Stimulated activated naive CD8-positive, alpha-beta T cell treated with anti-CD3 and anti-CD28 coated beads, Interleukin-15, Interleukin-2, amounts not matched to agents 100 U/mL and 50 U/mL, for 24 hours (primary cell): ENCODE measurements around the gene OPCML.

Source experiments
- ATAC-seq: fragments of 150-1000 bp; cut with Tn5 transposase; one replicate; pipeline ENCODE4 v1.10.0; 2021
- DNase-seq: peaks from one replicate; pipeline ENCODE4 v3.0.0; 2021

OPCML gene

DNA sequence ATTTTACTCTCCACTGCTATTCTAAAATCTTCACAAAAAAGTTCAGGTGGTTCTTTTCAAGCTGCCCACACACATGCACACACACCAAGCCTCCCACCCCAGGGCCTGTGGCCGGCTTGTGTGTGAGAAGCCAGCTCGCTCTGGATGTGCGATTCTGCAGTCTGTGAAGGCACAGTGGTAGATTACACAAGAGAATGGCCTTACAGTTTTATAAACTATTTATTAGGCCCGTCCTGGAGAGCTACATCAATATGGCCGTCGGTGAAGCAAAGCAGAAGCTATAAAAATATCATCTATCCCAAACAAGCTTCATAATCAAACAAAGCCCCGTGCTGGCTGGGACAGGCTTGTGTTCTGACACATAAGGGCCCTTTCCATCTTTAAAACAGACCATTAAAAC, 240.5 kb downstream of the OPCML start:
- DNase-seq (no peak), ATAC-seq (no peak)

DNA sequence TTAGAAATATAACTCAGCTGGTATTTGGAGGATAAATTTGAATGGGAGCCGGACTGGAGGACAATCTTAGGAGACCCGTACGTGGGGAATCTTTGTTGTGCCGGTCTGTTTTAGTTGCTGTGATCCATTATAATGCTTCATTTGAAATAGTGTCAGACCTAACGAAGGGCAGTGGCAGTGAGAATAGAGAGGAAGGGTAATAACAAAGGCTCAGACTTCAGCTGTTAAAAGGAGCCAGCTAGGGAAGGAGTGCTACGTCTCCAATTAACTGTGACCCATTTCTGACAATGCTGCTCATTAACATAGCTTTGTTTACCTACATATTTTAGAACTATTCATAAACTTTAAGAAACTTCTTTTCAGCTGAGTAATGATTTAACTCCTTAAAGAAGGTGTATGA, 246.9 kb downstream of the OPCML start:
- no peak for DNase-seq
- no peak for ATAC-seq

DNA sequence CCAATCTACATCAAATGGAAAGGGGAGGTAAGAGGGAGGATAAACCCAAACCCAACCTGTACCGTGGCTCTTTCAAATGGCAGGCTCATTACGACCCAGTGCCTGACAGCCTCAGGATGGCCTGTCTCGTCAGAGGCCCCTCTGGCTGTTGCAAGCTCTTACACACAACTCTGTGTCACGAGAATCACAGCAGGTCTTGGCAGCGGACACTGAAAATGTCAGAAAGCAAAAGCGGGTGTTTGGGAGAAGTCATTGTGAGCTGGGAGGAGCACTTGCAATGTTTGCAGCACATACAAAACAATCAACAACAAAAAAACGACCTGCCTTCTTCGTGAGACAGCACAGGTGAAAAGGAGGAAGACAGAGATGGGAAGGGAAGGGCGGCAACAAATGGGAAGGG, 248.1 kb downstream of the OPCML start:
- no peak for DNase-seq
- ATAC-seq, result no peak

DNA sequence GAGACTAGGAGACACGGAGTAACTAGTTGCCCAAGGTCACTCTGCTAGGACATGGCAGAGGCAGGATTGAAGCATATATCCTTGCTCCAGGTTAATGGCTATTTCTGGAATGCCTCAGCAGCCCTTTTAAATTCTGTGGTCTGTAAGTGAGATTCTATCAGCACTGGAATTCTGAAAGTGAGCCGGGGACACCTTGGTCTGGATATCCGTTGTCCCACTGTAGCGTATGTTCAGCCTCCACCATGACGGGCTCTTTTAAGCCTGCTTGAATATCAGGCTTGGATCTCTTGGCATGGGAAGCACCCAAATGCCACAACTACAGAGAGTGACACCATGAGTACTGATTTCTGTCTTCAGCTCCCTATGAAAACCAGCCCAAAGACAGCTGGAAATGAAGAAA, 254.4 kb downstream of the OPCML start:
- no peak for ATAC-seq
- no peak for DNase-seq

DNA sequence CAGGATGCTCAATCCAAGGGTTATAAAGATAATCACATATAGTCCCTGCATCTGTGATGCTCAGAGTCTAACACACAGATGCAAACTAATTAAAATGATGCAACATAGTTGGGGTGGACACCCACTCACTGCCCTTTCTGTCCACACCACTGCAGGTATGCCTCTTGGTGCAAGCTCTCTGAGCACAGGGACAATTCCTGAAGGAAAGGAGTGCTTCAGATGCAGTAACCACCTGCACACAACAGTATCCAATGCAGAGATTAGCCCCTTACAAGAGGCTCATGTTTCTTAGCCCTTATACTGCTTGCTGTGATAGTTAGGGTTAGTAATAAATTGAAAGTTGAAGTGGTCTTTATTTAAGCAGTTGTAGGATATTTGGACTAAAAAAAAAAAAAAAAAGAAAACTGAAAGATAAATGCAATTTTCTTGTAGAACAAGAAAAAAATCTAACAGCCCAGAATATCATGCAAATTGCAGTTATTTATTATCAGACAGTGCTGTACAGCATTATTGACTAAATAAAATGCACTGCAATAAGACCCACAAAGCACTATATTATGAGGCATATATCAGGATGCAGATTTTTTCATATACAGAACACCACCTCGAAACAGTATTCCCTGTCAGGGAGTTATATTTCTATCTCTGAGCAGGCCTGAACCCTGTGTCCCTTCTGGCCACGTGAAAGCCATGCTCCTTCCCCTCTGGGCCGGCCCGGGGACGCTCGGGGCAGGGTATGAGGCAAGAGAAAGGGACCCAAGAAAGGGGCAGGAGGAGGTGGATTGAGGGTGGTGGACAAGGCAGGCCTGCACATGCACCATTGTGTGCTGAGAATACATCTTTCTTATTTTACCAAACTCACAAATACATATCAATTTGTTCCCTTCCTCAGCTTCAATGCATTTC, 260.2 kb downstream of the OPCML start:
- ATAC-seq, result no peak
- no peak for DNase-seq

DNA sequence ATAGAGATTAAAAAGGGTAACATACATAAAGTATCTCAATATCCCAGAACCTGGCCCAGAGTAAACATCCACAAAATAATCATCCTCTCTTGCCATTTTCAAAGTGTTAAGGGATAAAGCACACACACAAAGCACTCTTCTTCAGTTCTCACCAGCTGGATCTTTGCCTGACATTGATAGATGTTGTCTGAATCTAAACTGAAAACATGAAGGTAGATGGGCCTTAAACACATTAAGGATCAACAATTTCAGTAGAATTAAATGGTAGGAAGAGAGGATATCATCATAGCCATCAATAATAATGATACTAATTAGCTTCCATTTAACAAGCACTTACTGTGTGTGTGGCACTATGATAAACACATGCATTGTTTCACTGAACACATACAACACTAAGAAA, 261.1 kb downstream of the OPCML start:
- DNase-seq (no peak), ATAC-seq (no peak)

DNA sequence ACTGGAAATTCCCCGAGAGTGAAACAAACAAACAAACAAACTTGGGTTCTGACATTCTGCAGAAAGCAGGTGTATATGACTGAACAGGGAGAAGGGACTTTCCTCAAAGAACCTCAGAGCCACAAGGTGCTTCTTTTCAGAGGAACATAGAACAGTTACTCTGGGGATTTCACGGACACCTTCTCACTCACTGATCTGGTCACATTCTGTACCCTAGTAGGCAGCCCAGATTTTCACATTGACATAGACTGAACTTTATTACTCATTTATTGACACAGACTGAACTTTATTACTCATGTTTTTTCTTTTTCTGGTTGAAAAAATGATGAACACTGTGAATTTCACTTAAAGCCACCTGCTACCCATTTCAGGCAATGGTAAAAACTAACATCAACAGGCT, 263.0 kb downstream of the OPCML start:
- no peak for DNase-seq
- ATAC-seq, result no peak

DNA sequence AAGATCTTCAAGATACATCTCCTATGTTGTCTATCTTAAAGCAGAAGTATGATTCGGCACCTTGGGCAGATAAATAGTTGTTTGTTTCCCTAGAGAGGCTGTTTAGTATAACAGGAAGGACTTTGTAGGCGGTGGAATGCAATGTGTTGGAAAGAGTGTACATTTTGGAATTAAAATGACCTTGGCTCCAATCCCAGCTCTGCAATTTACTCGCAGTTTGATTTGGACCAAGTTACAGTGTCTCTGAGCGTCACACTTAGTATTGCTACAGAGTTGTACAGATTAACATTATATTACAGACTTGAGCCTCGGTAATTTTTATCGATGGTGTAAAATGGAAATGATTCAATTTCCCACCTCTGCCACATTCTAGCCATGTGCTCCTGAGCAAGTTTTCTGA, 265.3 kb downstream of the OPCML start:
- ATAC-seq, result no peak

DNA sequence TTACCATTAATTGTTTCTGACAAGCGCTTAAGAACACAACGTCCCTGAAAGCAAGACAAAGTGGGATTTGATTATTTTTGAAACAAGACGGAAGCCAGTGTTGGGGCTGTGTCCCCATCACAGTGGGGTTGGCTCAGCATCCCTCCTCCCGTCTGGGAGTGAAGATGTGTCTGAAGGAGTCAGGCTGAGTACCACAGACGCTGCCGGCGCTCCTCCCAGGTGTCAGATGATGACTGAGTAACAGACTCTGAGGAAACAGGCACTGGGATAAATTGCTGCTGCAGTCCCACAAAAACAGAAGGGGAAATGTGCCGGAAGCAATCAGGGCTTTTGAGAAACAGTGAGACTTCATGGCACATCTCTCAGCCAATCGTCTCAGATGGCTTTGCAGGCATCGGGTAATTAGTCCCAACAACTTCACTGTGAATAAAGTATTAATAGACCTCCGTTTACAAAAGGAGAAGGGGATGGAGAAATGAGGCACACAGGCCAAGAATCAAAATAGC, 266.7 kb downstream of the OPCML start:
- no peak for DNase-seq
- ATAC-seq, result no peak

More for the DNA sequence above, 265.3 kb downstream of the OPCML start:
- DNase-seq, result no peak

DNA sequence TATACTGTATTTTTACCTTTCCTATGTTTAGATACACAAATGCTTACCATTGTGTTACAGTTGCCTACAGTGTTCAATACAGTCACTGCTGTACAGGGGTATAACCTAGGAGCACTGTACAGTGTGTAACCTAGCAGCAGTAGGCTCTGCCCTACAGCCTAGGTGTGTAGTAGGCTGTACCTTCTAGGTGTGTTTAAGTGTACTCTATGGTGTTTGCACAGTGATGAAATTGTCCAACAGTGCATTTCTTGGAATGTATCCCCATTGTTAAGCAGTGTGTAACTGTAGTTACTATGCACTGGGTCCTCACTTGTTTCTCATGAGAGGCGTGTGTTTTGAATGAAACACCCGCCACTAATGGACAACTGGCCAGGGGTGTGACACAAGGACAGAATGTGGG, 269.0 kb downstream of the OPCML start:
- DNase-seq (no peak), ATAC-seq (no peak)

DNA sequence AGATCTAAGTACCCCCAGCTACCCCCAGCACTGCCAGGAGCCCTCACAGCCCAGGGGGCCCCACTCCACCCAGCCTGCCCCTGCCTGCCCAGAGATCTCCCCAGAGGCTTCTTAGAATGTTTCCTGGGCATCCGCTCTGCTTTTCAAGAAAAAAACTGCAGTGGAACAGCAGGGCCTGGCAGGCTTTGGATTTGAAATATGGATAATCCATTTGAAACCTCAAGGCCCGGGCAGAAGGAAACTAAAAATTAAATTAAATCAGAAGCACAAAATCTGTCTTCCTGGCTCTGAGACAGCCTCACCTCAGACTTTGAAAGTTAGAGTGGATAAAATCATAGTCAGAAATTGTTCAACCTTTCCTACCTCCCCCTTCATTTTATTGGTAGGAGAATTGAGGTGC, 273.6 kb downstream of the OPCML start:
- DNase-seq (no peak), ATAC-seq (no peak)

DNA sequence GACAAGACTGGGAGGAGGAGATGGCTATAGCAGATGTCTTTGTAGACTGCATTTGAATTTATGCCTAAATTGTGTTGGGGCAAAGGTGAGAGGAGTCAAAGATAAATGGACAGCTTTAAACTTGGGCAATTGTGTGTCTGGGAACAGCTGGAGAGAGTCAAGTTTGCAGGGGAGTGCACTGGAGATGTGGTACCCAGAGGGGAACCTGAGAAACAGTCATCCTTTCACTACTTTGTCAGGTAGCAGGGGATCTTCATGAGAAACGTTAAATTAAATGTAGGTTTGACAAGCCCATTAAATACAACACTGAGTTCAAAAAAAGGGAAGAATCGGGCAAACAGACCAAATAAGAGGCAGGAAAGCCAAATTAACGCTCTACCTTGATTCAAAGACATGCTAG, 277.7 kb downstream of the OPCML start:
- no peak for ATAC-seq

DNA sequence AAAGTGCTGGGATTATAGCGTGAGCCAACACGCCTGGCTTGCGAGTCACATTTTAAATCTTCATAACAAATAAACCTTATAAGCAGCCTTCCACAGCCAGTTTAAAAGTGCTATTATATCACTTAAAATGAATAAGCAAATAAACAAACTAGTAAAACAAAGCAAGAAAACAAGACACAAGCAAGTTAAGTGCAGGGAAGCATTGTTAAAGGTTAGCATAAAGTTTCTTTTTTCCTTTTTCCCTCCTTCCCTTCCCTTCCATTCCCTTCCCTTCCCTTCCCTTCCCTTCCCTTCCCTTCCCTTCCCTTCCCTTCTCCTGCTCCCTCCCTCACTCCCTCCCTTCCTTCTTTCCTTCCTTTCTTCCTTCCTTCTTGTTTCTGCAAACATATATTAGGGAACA, 278.7 kb downstream of the OPCML start:
- no peak for DNase-seq

More for the DNA sequence above, 277.7 kb downstream of the OPCML start:
- no peak for DNase-seq

DNA sequence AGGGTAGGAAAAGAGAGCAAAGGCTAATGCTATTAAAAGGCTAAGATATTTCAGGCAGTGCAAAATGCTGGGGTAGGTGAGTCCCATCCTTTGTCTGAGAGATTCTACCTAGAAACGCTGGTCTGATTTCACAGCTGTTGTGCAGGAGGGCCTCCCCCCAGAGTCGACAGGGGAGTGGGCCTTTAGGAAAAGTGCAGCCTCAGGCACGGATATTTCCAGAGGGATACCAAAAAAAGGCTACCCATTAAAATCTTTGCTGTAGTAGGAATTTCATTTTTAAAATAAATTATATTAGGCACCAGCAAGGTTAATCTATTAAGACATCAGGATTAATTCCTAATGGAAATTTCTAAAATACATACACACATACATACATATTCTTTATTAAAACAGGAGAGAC, 280.5 kb downstream of the OPCML start:
- DNase-seq (no peak), ATAC-seq (no peak)

More for the DNA sequence above, 278.7 kb downstream of the OPCML start:
- no peak for ATAC-seq

DNA sequence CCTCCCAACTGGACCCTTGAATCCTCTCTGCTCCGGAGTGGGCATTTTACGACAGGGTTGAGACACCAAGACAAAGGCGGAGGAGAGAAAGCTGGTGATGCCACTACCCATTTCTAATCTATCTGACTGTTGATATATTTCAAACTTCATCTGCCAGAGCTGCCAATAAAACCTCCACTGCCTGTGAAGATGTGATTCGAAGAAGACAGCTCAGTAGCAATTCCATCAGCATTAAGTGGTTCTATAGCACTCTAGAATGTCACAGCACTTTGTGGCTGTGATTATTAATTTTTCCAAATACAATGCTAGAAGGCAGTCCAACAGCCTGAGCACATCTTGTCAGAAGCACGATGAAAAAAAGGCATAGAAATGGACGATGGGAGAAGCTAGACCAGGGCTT, 282.8 kb downstream of the OPCML start:
- ATAC-seq, result no peak
- no peak for DNase-seq

DNA sequence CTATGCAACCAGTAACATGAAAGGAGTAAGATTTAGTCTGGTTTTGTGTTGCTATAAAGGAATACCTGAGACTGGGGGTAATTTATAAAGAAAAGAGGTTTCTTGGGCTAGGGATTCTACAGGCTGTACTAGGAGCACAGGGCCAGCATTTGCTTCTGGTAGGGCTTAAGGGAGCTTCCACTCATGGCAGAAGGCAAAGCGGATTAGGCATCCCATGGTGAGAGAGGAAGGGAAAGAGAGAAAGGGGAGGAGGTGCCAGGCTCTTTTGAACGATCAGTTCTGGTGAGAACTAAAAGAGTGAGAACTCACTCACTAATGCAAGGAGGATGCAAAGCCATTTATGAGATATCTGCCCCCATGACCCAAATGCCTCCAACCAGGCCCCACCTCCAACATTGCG, 283.2 kb downstream of the OPCML start:
- ATAC-seq (no peak), DNase-seq (no peak)

DNA sequence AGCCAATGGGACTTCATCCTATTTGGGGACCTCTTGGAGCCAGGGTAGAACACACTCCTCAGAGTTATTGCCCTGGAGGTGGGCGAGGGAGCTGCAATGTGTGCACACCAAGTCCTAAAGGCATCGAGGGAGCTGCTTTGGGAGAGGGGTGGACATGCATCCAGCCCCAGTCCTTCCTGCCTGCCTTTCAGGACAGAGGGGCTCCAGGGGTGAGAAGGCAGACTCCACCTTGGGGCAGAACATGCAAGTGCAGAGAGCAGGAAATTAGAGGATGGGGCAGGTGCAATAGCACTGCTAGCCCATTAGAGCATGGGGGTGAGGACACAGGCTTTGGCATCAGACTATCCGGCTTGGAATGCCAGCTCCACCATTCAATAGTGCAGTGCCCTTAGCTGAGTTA, 288.5 kb downstream of the OPCML start:
- DNase-seq (no peak), ATAC-seq (no peak)

DNA sequence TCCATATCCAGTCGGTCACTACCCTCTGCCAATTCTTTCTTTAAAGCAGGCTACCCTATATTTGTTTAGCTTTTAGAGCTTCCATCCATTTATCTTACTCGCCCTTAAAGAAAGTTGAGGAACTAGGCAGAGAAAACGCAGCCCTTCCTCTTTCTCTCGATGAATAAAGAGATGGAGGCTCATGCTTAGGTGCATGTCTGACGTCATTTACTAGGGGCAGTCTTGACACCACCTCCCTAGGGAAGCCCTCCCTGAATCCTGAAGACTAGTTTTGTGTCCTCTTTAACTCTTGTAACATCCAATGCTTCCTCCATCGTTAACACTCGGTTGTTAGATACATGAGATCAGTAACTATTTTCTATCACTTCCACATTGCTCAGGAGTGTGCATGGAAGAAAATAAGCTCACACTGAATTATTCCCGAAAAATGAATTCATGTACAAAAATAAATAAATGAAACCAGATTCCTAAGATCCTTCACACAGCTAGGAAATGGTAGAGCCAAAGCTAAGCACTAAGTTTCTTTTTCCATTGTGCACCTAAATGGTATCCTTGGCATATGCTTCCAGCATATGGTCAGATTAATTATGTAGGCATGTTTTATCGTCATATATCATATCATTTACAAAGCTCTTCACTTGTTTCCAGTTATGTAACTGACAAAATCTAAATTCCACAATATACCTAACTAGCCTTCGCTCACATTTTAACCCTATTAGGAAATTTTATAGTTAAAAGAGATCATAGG, 291.2 kb downstream of the OPCML start:
- DNase-seq, result no peak
- no peak for ATAC-seq

DNA sequence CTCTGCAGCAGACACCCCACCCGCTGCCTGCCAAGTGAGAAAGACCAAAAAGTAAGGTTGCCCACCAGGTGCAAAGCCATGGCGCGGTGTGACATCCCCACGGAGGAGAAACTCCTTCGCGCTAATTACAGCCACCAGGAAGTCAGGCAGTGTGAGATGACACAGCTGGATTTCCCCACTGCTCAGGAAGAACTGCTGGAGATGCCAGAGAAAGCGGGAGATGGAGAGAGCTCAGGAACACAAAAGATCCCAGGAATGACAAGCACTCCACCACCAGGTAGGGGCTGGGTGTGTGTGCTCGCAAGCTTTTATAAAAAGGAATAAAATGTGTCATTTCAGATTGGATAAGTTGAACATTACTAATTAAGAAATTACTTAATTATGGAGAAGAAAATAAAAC, 292.7 kb downstream of the OPCML start:
- ATAC-seq (no peak), DNase-seq (no peak)

DNA sequence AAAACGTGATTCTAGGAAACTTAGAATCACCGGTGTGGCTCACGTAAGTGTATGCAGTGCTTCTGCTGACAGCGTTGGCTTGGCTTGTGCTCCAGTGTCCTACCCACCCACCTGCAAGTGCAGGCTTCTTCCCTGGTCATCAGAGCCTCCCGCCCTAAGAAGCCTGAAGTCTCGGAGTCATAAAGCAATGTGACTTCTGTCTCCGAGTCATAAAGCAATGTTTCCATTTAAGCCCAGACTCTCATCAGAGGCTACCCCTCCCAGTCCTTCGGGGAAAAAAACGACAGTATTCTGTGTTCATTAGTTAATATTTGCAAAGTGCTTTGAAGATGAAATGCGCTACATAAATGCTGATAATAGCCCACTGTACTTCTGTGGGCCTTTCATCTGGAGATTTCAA, 293.8 kb downstream of the OPCML start:
- no peak for DNase-seq
- no peak for ATAC-seq

DNA sequence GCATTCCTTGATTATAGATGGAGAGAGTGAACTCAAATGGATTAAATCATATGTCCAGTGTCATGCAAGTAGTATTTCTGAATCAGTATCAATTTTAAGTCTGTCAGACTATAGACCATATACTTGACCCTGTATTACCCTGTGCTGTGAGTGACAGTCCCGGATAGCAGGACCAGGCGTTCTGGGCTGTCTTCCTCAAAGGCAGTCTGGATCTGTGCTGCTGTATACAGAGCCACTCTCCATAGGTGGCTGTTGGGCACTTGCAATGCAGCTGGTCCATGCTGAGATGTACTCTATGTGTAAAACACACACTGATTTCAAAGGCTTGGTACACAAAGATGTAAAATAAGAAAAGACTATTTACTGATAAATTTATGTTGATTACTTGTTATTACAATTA, 294.3 kb downstream of the OPCML start:
- ATAC-seq, result no peak

DNA sequence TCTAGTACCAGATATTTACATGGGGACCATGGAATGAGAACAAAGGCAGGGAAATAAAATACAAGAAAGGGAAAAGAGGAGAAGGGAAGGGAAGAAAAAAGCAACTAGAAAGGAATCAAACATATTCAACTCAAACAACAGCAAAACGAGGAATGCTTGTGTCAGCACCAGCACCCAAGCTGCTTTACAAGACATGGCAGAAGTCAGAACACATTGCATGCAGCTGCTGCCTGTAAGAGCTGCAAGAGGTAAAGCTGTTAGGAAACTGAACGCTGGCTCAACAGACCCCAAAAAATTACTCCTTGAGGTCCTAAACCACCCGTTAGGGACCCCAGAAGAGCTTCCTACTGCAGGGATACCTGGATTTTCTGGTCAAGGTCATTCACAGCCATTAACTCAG, 296.9 kb downstream of the OPCML start:
- DNase-seq (no peak), ATAC-seq (no peak)

More for the DNA sequence above, 294.3 kb downstream of the OPCML start:
- DNase-seq, result no peak

DNA sequence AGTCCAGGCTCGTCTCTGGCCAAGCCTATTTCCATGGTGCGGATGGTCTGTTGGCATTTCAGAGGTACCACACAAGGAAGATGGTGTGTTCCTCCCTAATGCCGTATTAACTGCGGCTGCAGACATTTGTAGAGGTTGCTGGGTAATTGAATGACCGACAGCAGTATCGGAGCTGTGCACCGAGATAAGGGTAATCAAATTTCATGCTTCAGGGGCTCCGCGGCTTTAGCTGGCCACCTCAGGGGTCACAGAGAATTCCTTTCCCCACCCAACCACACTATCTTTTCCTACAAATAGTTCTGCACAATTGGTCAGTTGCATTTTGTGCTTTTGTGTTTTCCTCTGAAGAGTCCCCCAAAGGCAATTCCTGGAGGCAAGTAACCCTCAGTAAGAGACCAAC, 297.4 kb downstream of the OPCML start:
- ATAC-seq (no peak), DNase-seq (no peak)
